Renal cortex interstitium (tissue), 15 donors: ENCODE data around the gene MUC12. TPM values are rescaled to one million over a fixed set of nuclear protein-coding genes. Genes with fewer than 3 reads are reported as not detected.
A peak's percentile ranks its signal among the peaks of the same experiment; 100 is the strongest.
"Not testable (repeated sequence)": the region's sequence is repeated elsewhere in the genome, so short reads cannot be mapped to it uniquely, and the experiment has no call there.

Experiments
- DNase-seq, 11 donors: peaks; one replicate each; pipeline ENCODE4 v3.0.0-alpha.2; 2013; ENCODE audit warnings: low read depth in 9 of 11, low spot score in 4 of 11; ENCODE audit errors: extremely low read depth in 1 of 11
- long read RNA-seq, 16 experiments: transcript quantifications; one replicate each; lab custom pipeline, GENCODE V29; 2026
- polyA plus RNA-seq, 3 donors: library from polyadenylated mRNA; unstranded; fragments of 120-200 nt; gene quantifications; one replicate each; pipeline ENCODE4 v1.2.1, GENCODE V29; 2013; ENCODE audit not compliant: insufficient read length in 3 of 3

Gene MUC12
- under 1 TPM; 0.02 to 0.36 (median 0.22) TPM for polyA plus RNA-seq
- long read RNA-seq, donor 1 = 0 reads
- long read RNA-seq, donor 2 = 0 reads
- long read RNA-seq, donor 3, partial matches to known transcripts = 0 of 1 reads
- long read RNA-seq, donor 3, other reads (novel, unspliced or antisense) = 0 of 1 reads
- long read RNA-seq, donor 4 = 0 reads
- long read RNA-seq, donor 5 = 0 reads
- long read RNA-seq, donor 6 = 0 reads
- long read RNA-seq, donor 7 = 0 reads
- long read RNA-seq, donor 8 = 0 reads
- long read RNA-seq, donor 9 = 0 reads
- long read RNA-seq, donor 10 = 0 reads
- long read RNA-seq, donor 11 = 0 reads
- long read RNA-seq, donor 12 = 0 reads
- long read RNA-seq, donor 13 = 0 reads
- long read RNA-seq, donor 14 = 0 reads
- long read RNA-seq, donor 15 = 0 reads
- long read RNA-seq, donor 16, partial matches to known transcripts = 0 of 1 reads
- long read RNA-seq, donor 16, other reads (novel, unspliced or antisense) = 0 of 1 reads

GRCh38 chr7:100969066-100969615, at the start of gene MUC12:
Gene MUC12 (plus strand): TSS chr7:100969565. CDS start chr7:100969623, 58 bp downstream.
- DNase-seq = no peak

GRCh38 chr7:100919779-100920437, 49.5 kb upstream of the MUC12 start:
- DNase-seq = not testable (repeated sequence)

- no peak for DNase-seq
Observed at GRCh38 chr7:100921039-100921438, 48.3 kb upstream of the MUC12 start.

- not testable (repeated sequence) for DNase-seq
Observed at GRCh38 chr7:100923616-100924015, 45.7 kb upstream of the MUC12 start.

GRCh38 chr7:100929808-100930174, 39.6 kb upstream of the MUC12 start:
- no peak for DNase-seq

GRCh38 chr7:100933734-100934133, 35.6 kb upstream of the MUC12 start:
- no peak for DNase-seq

GRCh38 chr7:100935381-100935780, 34.0 kb upstream of the MUC12 start:
- not testable (repeated sequence) for DNase-seq

GRCh38 chr7:100936167-100936566, 33.2 kb upstream of the MUC12 start:
- not testable (repeated sequence) for DNase-seq

- peak in 2 of 11 donors; percentile 36 to 53 for DNase-seq
Observed at GRCh38 chr7:100942045-100942774, 27.2 kb upstream of the MUC12 start.

- no peak for DNase-seq
Observed at GRCh38 chr7:100943693-100944092, 25.7 kb upstream of the MUC12 start.

- no peak for DNase-seq
Observed at GRCh38 chr7:100944138-100944537, 25.2 kb upstream of the MUC12 start.

- DNase-seq = no peak
Observed at GRCh38 chr7:100946111-100946510, 23.3 kb upstream of the MUC12 start.

- DNase-seq = no peak
Observed at GRCh38 chr7:100946766-100947365, 22.5 kb upstream of the MUC12 start.

GRCh38 chr7:100947792-100948191, 21.6 kb upstream of the MUC12 start:
- DNase-seq = no peak

GRCh38 chr7:100949227-100949932, 20.0 kb upstream of the MUC12 start, which contains the start of gene MUC3A:
Gene MUC3A (plus strand): TSS chr7:100949534. CDS start chr7:100949625, 91 bp downstream.
- DNase-seq = no peak

GRCh38 chr7:100949933-100950443, 19.4 kb upstream of the MUC12 start:
- DNase-seq = no peak

GRCh38 chr7:100951172-100951571, 18.2 kb upstream of the MUC12 start:
- DNase-seq = no peak
